ENCODE measurements around the gene OPCML.

OPCML gene

GRCh38 chr11:132942611-132943356, 589.5 kb downstream of the OPCML start (continued):
- TF ChIP-seq TSHZ2 (CRISPR knock-in tag; IDR thresholded peaks at IDR 0.05) (no peak), ZFP3 (CRISPR knock-in tag; IDR thresholded peaks at IDR 0.05) (no peak), CREB5 (CRISPR knock-in tag; IDR thresholded peaks at IDR 0.05; ENCODE audit: low read depth) (no peak), ZFP30 (CRISPR knock-in tag; IDR thresholded peaks at IDR 0.05) (no peak), SNAI2 (CRISPR knock-in tag; IDR thresholded peaks at IDR 0.05) (no peak), ZNF565 (CRISPR knock-in tag; conservative IDR thresholded peaks at IDR 0.05; ENCODE audit: low read depth) (no peak), ESRRG (CRISPR knock-in tag; IDR thresholded peaks at IDR 0.05) (no peak), ARNTL (CRISPR knock-in tag; IDR thresholded peaks at IDR 0.05; ENCODE audit: borderline replicate concordance, low read depth) (no peak), PPARA (CRISPR knock-in tag; IDR thresholded peaks at IDR 0.05; ENCODE audit: borderline replicate concordance) (no peak), ZC3H10 (CRISPR knock-in tag; IDR thresholded peaks at IDR 0.05) (no peak), ZNF70 (CRISPR knock-in tag; IDR thresholded peaks at IDR 0.05) (no peak), GLIS3 (CRISPR knock-in tag; IDR thresholded peaks at IDR 0.05) (no peak)

- TF ChIP-seq ESRRG (CRISPR knock-in tag; IDR thresholded peaks at IDR 0.05) (no peak), TOX (CRISPR knock-in tag; IDR thresholded peaks at IDR 0.05; ENCODE audit: borderline replicate concordance) (no peak), RARB (CRISPR knock-in tag; IDR thresholded peaks at IDR 0.05) (no peak), TSHZ2 (CRISPR knock-in tag; IDR thresholded peaks at IDR 0.05) (no peak), PPARA (CRISPR knock-in tag; IDR thresholded peaks at IDR 0.05; ENCODE audit: borderline replicate concordance) (no peak), POU6F1 (CRISPR knock-in tag; IDR thresholded peaks at IDR 0.05; ENCODE audit: borderline replicate concordance, low read depth) (no peak), ZFP3 (CRISPR knock-in tag; IDR thresholded peaks at IDR 0.05) (no peak), ZNF8 (CRISPR knock-in tag; IDR thresholded peaks at IDR 0.05) (no peak), CSRNP3 (CRISPR knock-in tag; IDR thresholded peaks at IDR 0.05) (no peak), BACH2 (CRISPR knock-in tag; IDR thresholded peaks at IDR 0.05; ENCODE audit: borderline replicate concordance) (no peak), ISL1 (CRISPR knock-in tag; IDR thresholded peaks at IDR 0.05) (no peak), PATZ1 (CRISPR knock-in tag; IDR thresholded peaks at IDR 0.05; ENCODE audit: borderline replicate concordance) (no peak), ZNF70 (CRISPR knock-in tag; IDR thresholded peaks at IDR 0.05) (no peak), CREB5 (CRISPR knock-in tag; IDR thresholded peaks at IDR 0.05; ENCODE audit: low read depth) (no peak), OSR1 (CRISPR knock-in tag; IDR thresholded peaks at IDR 0.05) (no peak), TCF4 (CRISPR knock-in tag; IDR thresholded peaks at IDR 0.05; ENCODE audit: borderline replicate concordance) (no peak), CSDC2 (CRISPR knock-in tag; IDR thresholded peaks at IDR 0.05) (no peak), SNAI2 (CRISPR knock-in tag; IDR thresholded peaks at IDR 0.05) (no peak)
- ATAC-seq: no peak
Observed at GRCh38 chr11:132941761-132942160, 590.5 kb downstream of the OPCML start.

Data from SK-N-SH treated with all-trans-retinoic acid at 6 μM for 48 hours (cell line).